Common myeloid progenitor, CD34-positive (primary cell): ENCODE data around the gene COX14.

ENCODE experiments used
- CTCF ChIA-PET: fragments of 350-600 bp; sonication (Branson Sonifier 250); formaldehyde crosslinking; loops from one replicate; lab custom pipeline; 2021; ENCODE audit warnings: antibody characterized with exemption; lab: Charles Lee
- POLR2A ChIA-PET: fragments of 350-600 bp; sonication (Branson Sonifier 250); formaldehyde crosslinking; loops from one replicate; lab custom pipeline; 2021; ENCODE audit warnings: antibody characterized with exemption; lab: Charles Lee
- DNase-seq, 3 donors: peaks; one replicate each; pipeline versions ENCODE4 v3.0.0 to v3.0.0-alpha.2; 2013
- H3K27ac ChIP-seq, 2 experiments: 1 replicate in 1 of 2; 2 replicates in 1 of 2; pipeline ENCODE4 v1.7.0; 2013; ENCODE audit warnings: inconsistent platforms in 2 of 2, low read length in 2 of 2, mild to moderate bottlenecking in 2 of 2, low read depth in 1 of 2, moderate library complexity in 1 of 2; ENCODE audit not compliant: severe bottlenecking in 2 of 2, insufficient read depth in 1 of 2, poor library complexity in 1 of 2
- H3K27me3 ChIP-seq, 5 experiments: replicated peaks in 2 of 5; 1 replicate in 3 of 5; 2 replicates in 2 of 5; pipeline versions ENCODE4 v1.6.1 to v1.7.0; 2013; ENCODE audit warnings: low read length in 4 of 5, mild to moderate bottlenecking in 2 of 5, moderate library complexity in 2 of 5, inconsistent platforms in 1 of 5; ENCODE audit not compliant: insufficient read depth in 5 of 5, control insufficient read depth in 4 of 5
- H3K36me3 ChIP-seq, 4 experiments: 1 replicate in 2 of 4; 2 replicates in 2 of 4; pipeline versions ENCODE4 v1.6.1 to v1.7.0; 2013; ENCODE audit warnings: low read length in 3 of 4, control low read depth in 1 of 4, mild to moderate bottlenecking in 1 of 4; ENCODE audit not compliant: control insufficient read depth in 4 of 4, insufficient read depth in 4 of 4
- H3K4me1 ChIP-seq, 4 experiments: 1 replicate in 3 of 4; 2 replicates in 1 of 4; pipeline versions ENCODE4 v1.6.1 to v1.7.1; 2013; ENCODE audit warnings: low read length in 3 of 4, mild to moderate bottlenecking in 3 of 4, control low read depth in 1 of 4, inconsistent platforms in 1 of 4, moderate library complexity in 1 of 4; ENCODE audit not compliant: control insufficient read depth in 4 of 4, insufficient read depth in 4 of 4; ENCODE audit errors: control extremely low read depth in 1 of 4
- H3K4me3 ChIP-seq, 7 experiments: 1 replicate in 4 of 7; 2 replicates in 3 of 7; pipeline versions ENCODE4 v1.5.1 to v1.7.0; 2013; ENCODE audit warnings: mild to moderate bottlenecking in 7 of 7, low read length in 6 of 7, moderate library complexity in 6 of 7, inconsistent platforms in 2 of 7, low read depth in 2 of 7, control low read depth in 1 of 7; ENCODE audit not compliant: insufficient read depth in 4 of 7, control insufficient read depth in 1 of 7; ENCODE audit errors: extremely low read depth in 1 of 7
- H3K9me3 ChIP-seq, 5 experiments: 1 replicate in 4 of 5; 2 replicates in 1 of 5; pipeline versions ENCODE4 v1.6.1 to v1.7.1; 2013; ENCODE audit warnings: low read length in 4 of 5, mild to moderate bottlenecking in 2 of 5, inconsistent platforms in 1 of 5, low read depth in 1 of 5, moderate library complexity in 1 of 5; ENCODE audit not compliant: control insufficient read depth in 4 of 5, insufficient read depth in 2 of 5; ENCODE audit errors: control extremely low read depth in 1 of 5
- WGBS: methylation state at CpG from one replicate; pipeline ENCODE4 v1.1.5; 2013; ENCODE audit not compliant: insufficient coverage; 5-methylcytosine and 5-hydroxymethylcytosine counted together

The COX14 gene

GRCh38 chr12:50117057-50117622, 5.1 kb downstream of the COX14 start:
- H3K4me3 ChIP-seq = no peak overlapping the region
- peaks cover 0 to 15% (median 9%) of the 10 kb centered on the region in 4 experiments for H3K4me1 ChIP-seq
- ChIA-PET CTCF (interaction anchor here (0.8 to 10.3 kb wide), 4 partner anchors 10 to 78 kb away, joined by 3 to 128 read pairs (median 4); no protein-coding TSS in a partner anchor), POLR2A (interaction anchor here (0.6 kb wide), 1 partner anchor 343 kb away, joined by 7 read pairs; no protein-coding TSS in a partner anchor)
- H3K36me3 ChIP-seq = peaks cover 9 to 48% (median 33%) of the 10 kb centered on the region in 4 experiments
- 100% methylated on average over 3 of the region's 6 CpGs for WGBS
- no peak for DNase-seq
- H3K9me3 ChIP-seq = no peaks in the 10 kb centered on the region
- H3K27ac ChIP-seq = no peak overlapping the region
- H3K27me3 ChIP-seq = no peaks in the 10 kb centered on the region

GRCh38 chr12:50119387-50119786, 7.4 kb downstream of the COX14 start:
- CTCF ChIA-PET = interaction anchor here (0.6 to 2.1 kb wide), 5 partner anchors 11 to 57 kb away, joined by 3 to 7 read pairs (median 3); no protein-coding TSS in a partner anchor
- no CpG with 5 or more reads among the region's 2 CpGs for WGBS
- H3K27ac ChIP-seq = no peak overlapping the region

GRCh38 chr12:50120521-50120920, 8.5 kb downstream of the COX14 start:
- Histone ChIP-seq H3K4me1 (peaks cover 0 to 6% (median 5%) of the 10 kb centered on the region in 4 experiments), H3K4me3 (no peak overlapping the region), H3K27me3 (no peaks in the 10 kb centered on the region), H3K27ac (no peak overlapping the region), H3K9me3 (no peaks in the 10 kb centered on the region), H3K36me3 (peaks cover 12 to 57% (median 42%) of the 10 kb centered on the region in 4 experiments)
- DNase-seq = no peak
- POLR2A ChIA-PET = no interaction called here
- 100% methylated on average over 3 of the region's 3 CpGs for WGBS
- CTCF ChIA-PET = interaction anchor here (0.7 to 13.1 kb wide), 5 partner anchors 8 to 56 kb away, joined by 3 to 128 read pairs (median 4); partner anchors contain the start of gene COX14

More at GRCh38 chr12:50119387-50119786, 7.4 kb downstream of the COX14 start:
- Histone ChIP-seq H3K9me3 (no peaks in the 10 kb centered on the region), H3K36me3 (peaks cover 12 to 59% (median 42%) of the 10 kb centered on the region in 4 experiments), H3K4me1 (peaks cover 0 to 2% (median 0%) of the 10 kb centered on the region in 4 experiments), H3K4me3 (no peak overlapping the region), H3K27me3 (no peaks in the 10 kb centered on the region)
- no peak for DNase-seq
- POLR2A ChIA-PET = no interaction called here

GRCh38 chr12:50120953-50121352, 8.9 kb downstream of the COX14 start:
- Histone ChIP-seq H3K4me1 (peaks cover 0 to 10% (median 7%) of the 10 kb centered on the region in 4 experiments), H3K4me3 (no peak overlapping the region), H3K27me3 (no peaks in the 10 kb centered on the region), H3K27ac (no peak overlapping the region), H3K9me3 (no peaks in the 10 kb centered on the region), H3K36me3 (peaks cover 12 to 53% (median 38%) of the 10 kb centered on the region in 4 experiments)
- ChIA-PET CTCF (interaction anchor here (1.2 to 13.1 kb wide), 3 partner anchors 8 to 12 kb away, joined by 4 to 128 read pairs (median 6); partner anchors contain the start of gene COX14), POLR2A (no interaction called here)
- DNase-seq = no peak
- 100% methylated on average over 3 of the region's 3 CpGs for WGBS

GRCh38 chr12:50121641-50122040, 9.6 kb downstream of the COX14 start:
- Histone ChIP-seq H3K27me3 (no peaks in the 10 kb centered on the region), H3K4me3 (no peak overlapping the region), H3K27ac (no peak overlapping the region), H3K36me3 (peaks cover 10 to 49% (median 35%) of the 10 kb centered on the region in 4 experiments), H3K4me1 (peaks cover 0 to 10% (median 7%) of the 10 kb centered on the region in 4 experiments), H3K9me3 (no peaks in the 10 kb centered on the region)
- ChIA-PET CTCF (interaction anchor here (1.2 to 13.1 kb wide), 3 partner anchors 9 to 54 kb away, joined by 3 to 128 read pairs (median 3); partner anchors contain the start of gene COX14), POLR2A (no interaction called here)
- 75% methylated on average over 4 of the region's 5 CpGs for WGBS
- no peak for DNase-seq

- Histone ChIP-seq H3K27ac (no peak overlapping the region), H3K9me3 (no peaks in the 10 kb centered on the region), H3K4me3 (no peak overlapping the region), H3K4me1 (peaks cover 0 to 10% (median 7%) of the 10 kb centered on the region in 4 experiments), H3K27me3 (no peaks in the 10 kb centered on the region), H3K36me3 (peaks cover 10 to 56% (median 41%) of the 10 kb centered on the region in 4 experiments)
- 80% methylated on average over 2 of the region's 2 CpGs for WGBS
- ChIA-PET POLR2A (interaction anchor here (0.6 kb wide), 1 partner anchor 17 kb away, joined by 5 read pairs; no protein-coding TSS in a partner anchor), CTCF (interaction anchor here (0.9 to 13.1 kb wide), 3 partner anchors 10 to 14 kb away, joined by 3 to 128 read pairs (median 7); partner anchors contain the start of gene COX14)
- no peak for DNase-seq
Observed at GRCh38 chr12:50123203-50123602, 11.2 kb downstream of the COX14 start.
